Measurements from ENCODE around the gene DIDO1. TPM values are rescaled to one million over a fixed set of nuclear protein-coding genes. Genes with fewer than 3 reads are reported as not detected.
A peak's percentile ranks its signal among the peaks of the same experiment; 100 is the strongest.

DIDO1 gene
- total and polyA plus RNA-seq, 2 of the 4 experiments (the other 2 are of a cell fraction) = 21.8 to 28.1 TPM

DNA sequence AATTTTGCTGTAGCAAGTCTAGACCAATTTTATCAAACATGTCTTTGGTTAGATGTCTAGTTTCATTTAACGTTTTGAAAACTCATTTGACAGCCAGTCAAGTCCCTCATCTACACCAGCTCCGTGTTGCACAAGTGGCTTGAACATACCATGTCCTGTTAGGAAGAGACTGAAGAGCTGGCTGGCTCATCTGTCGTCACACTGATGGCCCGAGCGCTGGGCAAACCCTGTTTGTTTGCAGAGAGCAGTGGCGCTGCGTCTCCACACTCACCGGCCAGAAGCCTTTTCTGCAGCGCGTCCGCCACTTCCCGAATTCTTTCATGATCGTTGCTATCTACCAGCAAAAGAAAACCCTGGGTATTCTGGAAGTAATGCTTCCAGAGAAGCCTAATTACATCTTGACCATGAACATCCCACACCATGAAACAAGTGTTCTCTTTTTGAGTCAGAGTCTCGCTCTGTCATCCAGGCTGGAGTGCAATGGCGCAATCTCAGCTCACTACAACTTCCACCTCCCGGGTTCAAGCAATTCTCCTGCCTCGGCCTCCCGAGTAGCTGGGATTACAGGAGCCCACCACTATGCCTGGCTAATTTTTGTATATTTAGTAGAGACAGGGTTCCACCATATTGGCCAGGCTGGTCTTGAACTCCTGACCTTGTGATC lies 54.0 kb downstream of the DIDO1 start:
- intact Hi-C loops (cut with micrococcal nuclease) (no loop called here), in situ Hi-C loops (cut with MboI; ENCODE audit: low sequenced_read_pairs) (loop anchor here (10.0 kb wide), 1 partner anchor 142 kb away; no protein-coding TSS in a partner anchor)
- POLR2A ChIA-PET (ENCODE audit: unreplicated experiment) = no interaction called here

More for the DNA sequence above, 54.0 kb downstream of the DIDO1 start:
- Histone ChIP-seq H2BK15ac (ENCODE audit: low read depth, low read length) (no peak overlapping the region), H3K4ac (ENCODE audit: low read depth, low read length) (no peak overlapping the region), H2AFZ (replicated peaks; ENCODE audit: low read length, poor library complexity) (peak overlapping the region; percentile 14), H2AK5ac (ENCODE audit: low read depth, low read length) (no peak overlapping the region), H2BK120ac (ENCODE audit: low read depth, low read length) (no peak overlapping the region), H3K27ac (ENCODE audit: insufficient read depth, low read length) (no peak overlapping the region), H3K14ac (replicated peaks; ENCODE audit: low read depth, low read length) (no peak overlapping the region), H3K4me1 (ENCODE audit: control insufficient read depth, insufficient read depth, low read length) (peaks cover 6% of the 10 kb centered on the region; the same call in 1 of the 2 replicates), H4K91ac (ENCODE audit: insufficient read depth, low read depth, low read length) (no peak overlapping the region), H3K4me2 (ENCODE audit: low read depth, low read length) (no peak overlapping the region), H3K79me1 (ENCODE audit: low read depth in 1 of 2, low read length in 2 of 2) (no peaks in the 10 kb centered on the region), H3K56ac (ENCODE audit: extremely low read depth, insufficient read depth, low read length) (no peak overlapping the region), H3K9ac (ENCODE audit: low read depth, low read length) (no peak overlapping the region), H3K27me3 (ENCODE audit: control insufficient read depth, insufficient read depth, low read length) (0 out of 2 replicates have a peak, but pooled peaks cover 2% of the 10 kb centered on the region), H4K8ac (ENCODE audit: low read depth in 2 of 2, low read length in 2 of 2) (no peak overlapping the region), H3K18ac (ENCODE audit: low read depth, low read length) (no peak overlapping the region), H3K9me3 (ENCODE audit: control insufficient read depth, insufficient read depth, low read length) (no peaks in the 10 kb centered on the region), H3K9me1 (ENCODE audit: insufficient read depth, low read length) (no peaks in the 10 kb centered on the region; the same call in 1 of the 2 replicates), H3K23ac (ENCODE audit: low read depth, low read length) (no peak overlapping the region), H4K20me1 (ENCODE audit: insufficient read depth, low read length) (no peaks in the 10 kb centered on the region), H4K5ac (ENCODE audit: low read depth, low read length) (no peak overlapping the region), H2BK5ac (ENCODE audit: low read depth, low read length, poor library complexity, severe bottlenecking) (no peak overlapping the region), H3K4me3 (ENCODE audit: insufficient read depth, low read depth, low read length) (no peak overlapping the region), H2AK9ac (replicated peaks; ENCODE audit: low read depth, low read length, poor library complexity) (no peak overlapping the region), H3K36me3 (ENCODE audit: control insufficient read depth, insufficient read depth, low read length) (no peaks in the 10 kb centered on the region), H2BK20ac (ENCODE audit: low read depth, low read length) (no peak overlapping the region)
- no TSS peak for BruUV-seq (replicated peaks)
- CTCF ChIA-PET = interaction anchor here (1.3 kb wide), 1 partner anchor 22 kb away, joined by 3 read pairs; no protein-coding TSS in a partner anchor
- no peak for ATAC-seq (ENCODE audit: low read depth)
- dilution Hi-C loops (cut with HindIII; ENCODE audit: low sequenced_read_pairs, unreplicated experiment) = no loop called here
- DNase-seq = no peak
- 60% methylated on average over 1 of the region's 18 CpGs; no CpG with 5 or more reads in 1 of the 2 experiments for WGBS, 2 experiments (ENCODE audit: extremely low coverage in 2 of 2, insufficient read length in 1 of 2)
- TF ChIP-seq MAFK (IDR thresholded peaks at IDR 0.05; ENCODE audit: low read depth, low read length) (no peak), SMC3 (IDR thresholded peaks at IDR 0.05; ENCODE audit: low read depth, low read length) (no peak), MXI1 (IDR thresholded peaks at IDR 0.05; ENCODE audit: borderline replicate concordance, low read depth, low read length) (no peak), CEBPB (IDR thresholded peaks at IDR 0.05; ENCODE audit: low read depth, low read length) (no peak), RAD21 (IDR thresholded peaks at IDR 0.05; ENCODE audit: low read length) (no peak), USF2 (IDR thresholded peaks at IDR 0.05; ENCODE audit: low read depth, low read length) (no peak)
- TF ChIP-seq, protein P1, sequence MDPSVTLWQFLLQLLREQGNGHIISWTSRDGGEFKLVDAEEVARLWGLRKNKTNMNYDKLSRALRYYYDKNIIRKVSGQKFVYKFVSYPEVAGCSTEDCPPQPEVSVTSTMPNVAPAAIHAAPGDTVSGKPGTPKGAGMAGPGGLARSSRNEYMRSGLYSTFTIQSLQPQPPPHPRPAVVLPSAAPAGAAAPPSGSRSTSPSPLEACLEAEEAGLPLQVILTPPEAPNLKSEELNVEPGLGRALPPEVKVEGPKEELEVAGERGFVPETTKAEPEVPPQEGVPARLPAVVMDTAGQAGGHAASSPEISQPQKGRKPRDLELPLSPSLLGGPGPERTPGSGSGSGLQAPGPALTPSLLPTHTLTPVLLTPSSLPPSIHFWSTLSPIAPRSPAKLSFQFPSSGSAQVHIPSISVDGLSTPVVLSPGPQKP (IDR thresholded peaks at IDR 0.05; ENCODE audit: borderline replicate concordance, low read depth, low read length) = no peak

All from IMR-90 (cell line).